Liver (tissue), 9 donors: Measurements from ENCODE around the gene FNDC7. TPM values are rescaled to one million over a fixed set of nuclear protein-coding genes. Genes with fewer than 3 reads are reported as not detected.

ENCODE experiments used
- DNase-seq: peaks from one replicate; pipeline ENCODE4 v3.0.0-alpha.2; 2017; ENCODE audit warnings: low spot score
- H3K27ac ChIP-seq, 2 donors: one replicate each; pipeline ENCODE4 v1.7.0; 2013; ENCODE audit warnings: inconsistent platforms in 2 of 2, low read length in 2 of 2, control low read depth in 1 of 2, low read depth in 1 of 2, mild to moderate bottlenecking in 1 of 2
- H3K27me3 ChIP-seq, 4 donors: one replicate each; pipeline versions ENCODE4 v1.6.1 to v1.7.0; 2013; ENCODE audit warnings: low read length in 3 of 4, inconsistent platforms in 1 of 4, mild to moderate bottlenecking in 1 of 4, moderate library complexity in 1 of 4; ENCODE audit not compliant: control insufficient read depth in 4 of 4, insufficient read depth in 4 of 4
- H3K36me3 ChIP-seq, 4 donors: one replicate each; pipeline versions ENCODE4 v1.6.1 to v1.7.0; 2013; ENCODE audit warnings: low read length in 3 of 4, mild to moderate bottlenecking in 3 of 4, low read depth in 1 of 4, moderate library complexity in 1 of 4; ENCODE audit not compliant: control insufficient read depth in 4 of 4, insufficient read depth in 3 of 4
- H3K4me1 ChIP-seq, 4 donors: one replicate each; pipeline versions ENCODE4 v1.6.1 to v1.7.0; 2013; ENCODE audit warnings: low read length in 3 of 4, mild to moderate bottlenecking in 3 of 4, moderate library complexity in 1 of 4; ENCODE audit not compliant: control insufficient read depth in 4 of 4, insufficient read depth in 4 of 4
- H3K4me3 ChIP-seq, 3 donors: one replicate each; pipeline versions ENCODE4 v1.6.1 to v1.7.0; 2013; ENCODE audit warnings: low read length in 3 of 3, control low read depth in 1 of 3, low read depth in 1 of 3, mild to moderate bottlenecking in 1 of 3
- H3K9ac ChIP-seq, 2 donors: one replicate each; pipeline ENCODE4 v1.7.0; 2013; ENCODE audit warnings: low read length in 2 of 2, mild to moderate bottlenecking in 2 of 2, moderate library complexity in 2 of 2, control low read depth in 1 of 2, low read depth in 1 of 2
- H3K9me3 ChIP-seq, 4 donors: one replicate each; pipeline versions ENCODE4 v1.6.1 to v1.7.0; 2013; ENCODE audit warnings: low read length in 3 of 4; ENCODE audit not compliant: control insufficient read depth in 4 of 4
- EGR1 ChIP-seq, 2 donors: IDR thresholded peaks; 2 replicates each; pipeline ENCODE4 v1.6.1; 2016 to 2018; ENCODE audit warnings: antibody characterized with exemption in 2 of 2, low read depth in 2 of 2
- FOXA1 ChIP-seq: IDR thresholded peaks from 2 replicates; pipeline ENCODE4 v1.6.1; 2016; ENCODE audit warnings: antibody characterized with exemption
- GABPA ChIP-seq, 2 donors: IDR thresholded peaks in 1 of 2; conservative IDR thresholded peaks in 1 of 2; 2 replicates each; pipeline ENCODE4 v1.6.1; 2016; ENCODE audit warnings: antibody characterized with exemption in 2 of 2, mild to moderate bottlenecking in 1 of 2, moderate library complexity in 1 of 2
- HNF4G ChIP-seq: IDR thresholded peaks from 2 replicates; pipeline ENCODE4 v1.6.1; 2016; ENCODE audit warnings: antibody characterized with exemption
- NR2F2 ChIP-seq: IDR thresholded peaks from 2 replicates; pipeline ENCODE4 v1.6.1; 2016; ENCODE audit warnings: antibody characterized with exemption
- SP1 ChIP-seq: IDR thresholded peaks from 2 replicates; pipeline ENCODE4 v1.6.1; 2018; ENCODE audit warnings: antibody characterized with exemption, mild to moderate bottlenecking
- YY1 ChIP-seq: IDR thresholded peaks from 2 replicates; pipeline ENCODE4 v1.6.1; 2016; ENCODE audit warnings: antibody characterized with exemption, mild to moderate bottlenecking
- WGBS: extraction: QIAGEN DNeasy Blood & Tissue Kit; methylation state at CpG from one replicate; pipeline ENCODE4 v1.1.7; 2013; 5-methylcytosine and 5-hydroxymethylcytosine counted together
- polyA plus RNA-seq, 2 donors: library from polyadenylated mRNA; stranded (reverse) in 1 of 2; unstranded in 1 of 2; fragments of 200-250 nt in 1 of 2; fragments of >200 nt in 1 of 2; fragmentation: Nextera tagmentation in 1 of 2; extraction: Ambion mirVana in 1 of 2; gene quantifications; one replicate each; pipeline versions ENCODE4 v1.2.1 to v1.2.3, GENCODE V29; 2013 to 2015
- total RNA-seq, 2 donors: library from RNA; depleted of rRNA; stranded (reverse); fragments of >200 nt; gene quantifications; one replicate each; pipeline ENCODE4 v1.2.3, GENCODE V29; 2014
- TF ChIP-seq, protein P1 (sequence below): IDR thresholded peaks from 2 replicates; pipeline ENCODE4 v1.6.1; 2016; ENCODE audit warnings: antibody characterized with exemption
- TF ChIP-seq, protein P2 (sequence below): fragments of 150-350 bp; IDR thresholded peaks from 2 replicates; pipeline ENCODE4 v1.5.1; 2017; ENCODE audit warnings: improper control_type of control experiment, low read depth, low read length; ENCODE audit not compliant: missing input control
- TF ChIP-seq, protein P3 (sequence below): IDR thresholded peaks from 2 replicates; pipeline ENCODE4 v1.6.1; 2016; ENCODE audit warnings: antibody characterized with exemption
- TF ChIP-seq, protein P4 (sequence below): IDR thresholded peaks from 2 replicates; pipeline ENCODE4 v1.6.1; 2016; ENCODE audit warnings: antibody characterized with exemption
- TF ChIP-seq, protein P5 (sequence below): IDR thresholded peaks from 2 replicates; pipeline ENCODE4 v1.6.1; 2016; ENCODE audit warnings: antibody characterized with exemption, mild to moderate bottlenecking
- donor health status: healthy.
- donor health status: healthy.
- donor health status: healthy.
- donor health status: healthy.
- donor health status: healthy.

FNDC7 gene
- total and polyA plus RNA-seq, 4 donors = not detected

DNA sequence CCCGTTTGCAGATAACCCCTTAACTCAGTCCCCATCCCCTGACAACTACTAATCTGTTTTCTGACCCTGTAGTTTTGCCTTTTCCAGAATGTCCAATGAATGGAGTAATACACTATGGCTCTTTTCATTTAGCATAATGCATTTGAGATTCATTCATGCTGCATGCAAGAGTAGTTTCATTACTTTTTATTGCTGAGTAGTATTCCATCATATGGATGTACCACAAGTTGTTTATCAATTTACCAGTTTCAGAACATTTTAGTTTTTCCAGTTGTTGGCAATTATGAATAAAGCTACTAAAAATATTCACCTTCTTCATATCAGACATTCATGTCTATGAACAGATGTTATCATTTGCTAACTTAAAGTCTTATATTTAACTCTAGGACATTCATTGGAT, 79.1 kb downstream of the FNDC7 start:
- DNase-seq = no peak
- no peak for TF ChIP-seq HNF4G
- TF ChIP-seq, protein P1, sequence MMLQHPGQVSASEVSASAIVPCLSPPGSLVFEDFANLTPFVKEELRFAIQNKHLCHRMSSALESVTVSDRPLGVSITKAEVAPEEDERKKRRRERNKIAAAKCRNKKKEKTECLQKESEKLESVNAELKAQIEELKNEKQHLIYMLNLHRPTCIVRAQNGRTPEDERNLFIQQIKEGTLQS = no peak
- TF ChIP-seq, protein P2, sequence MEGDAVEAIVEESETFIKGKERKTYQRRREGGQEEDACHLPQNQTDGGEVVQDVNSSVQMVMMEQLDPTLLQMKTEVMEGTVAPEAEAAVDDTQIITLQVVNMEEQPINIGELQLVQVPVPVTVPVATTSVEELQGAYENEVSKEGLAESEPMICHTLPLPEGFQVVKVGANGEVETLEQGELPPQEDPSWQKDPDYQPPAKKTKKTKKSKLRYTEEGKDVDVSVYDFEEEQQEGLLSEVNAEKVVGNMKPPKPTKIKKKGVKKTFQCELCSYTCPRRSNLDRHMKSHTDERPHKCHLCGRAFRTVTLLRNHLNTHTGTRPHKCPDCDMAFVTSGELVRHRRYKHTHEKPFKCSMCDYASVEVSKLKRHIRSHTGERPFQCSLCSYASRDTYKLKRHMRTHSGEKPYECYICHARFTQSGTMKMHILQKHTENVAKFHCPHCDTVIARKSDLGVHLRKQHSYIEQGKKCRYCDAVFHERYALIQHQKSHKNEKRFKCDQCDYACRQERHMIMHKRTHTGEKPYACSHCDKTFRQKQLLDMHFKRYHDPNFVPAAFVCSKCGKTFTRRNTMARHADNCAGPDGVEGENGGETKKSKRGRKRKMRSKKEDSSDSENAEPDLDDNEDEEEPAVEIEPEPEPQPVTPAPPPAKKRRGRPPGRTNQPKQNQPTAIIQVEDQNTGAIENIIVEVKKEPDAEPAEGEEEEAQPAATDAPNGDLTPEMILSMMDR = no peak
- no peak for TF ChIP-seq NR2F2
- TF ChIP-seq FOXA1 = no peak
- TF ChIP-seq, protein P3, sequence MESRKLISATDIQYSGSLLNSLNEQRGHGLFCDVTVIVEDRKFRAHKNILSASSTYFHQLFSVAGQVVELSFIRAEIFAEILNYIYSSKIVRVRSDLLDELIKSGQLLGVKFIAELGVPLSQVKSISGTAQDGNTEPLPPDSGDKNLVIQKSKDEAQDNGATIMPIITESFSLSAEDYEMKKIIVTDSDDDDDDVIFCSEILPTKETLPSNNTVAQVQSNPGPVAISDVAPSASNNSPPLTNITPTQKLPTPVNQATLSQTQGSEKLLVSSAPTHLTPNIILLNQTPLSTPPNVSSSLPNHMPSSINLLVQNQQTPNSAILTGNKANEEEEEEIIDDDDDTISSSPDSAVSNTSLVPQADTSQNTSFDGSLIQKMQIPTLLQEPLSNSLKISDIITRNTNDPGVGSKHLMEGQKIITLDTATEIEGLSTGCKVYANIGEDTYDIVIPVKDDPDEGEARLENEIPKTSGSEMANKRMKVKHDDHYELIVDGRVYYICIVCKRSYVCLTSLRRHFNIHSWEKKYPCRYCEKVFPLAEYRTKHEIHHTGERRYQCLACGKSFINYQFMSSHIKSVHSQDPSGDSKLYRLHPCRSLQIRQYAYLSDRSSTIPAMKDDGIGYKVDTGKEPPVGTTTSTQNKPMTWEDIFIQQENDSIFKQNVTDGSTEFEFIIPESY = no peak
- TF ChIP-seq GABPA (IDR thresholded peaks at IDR 0.05 in 1 of 2, conservative IDR thresholded peaks at IDR 0.05 in 1 of 2) = no peak
- TF ChIP-seq, protein P4, sequence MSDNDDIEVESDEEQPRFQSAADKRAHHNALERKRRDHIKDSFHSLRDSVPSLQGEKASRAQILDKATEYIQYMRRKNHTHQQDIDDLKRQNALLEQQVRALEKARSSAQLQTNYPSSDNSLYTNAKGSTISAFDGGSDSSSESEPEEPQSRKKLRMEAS = no peak
- no peak for TF ChIP-seq SP1
- TF ChIP-seq, protein P5, sequence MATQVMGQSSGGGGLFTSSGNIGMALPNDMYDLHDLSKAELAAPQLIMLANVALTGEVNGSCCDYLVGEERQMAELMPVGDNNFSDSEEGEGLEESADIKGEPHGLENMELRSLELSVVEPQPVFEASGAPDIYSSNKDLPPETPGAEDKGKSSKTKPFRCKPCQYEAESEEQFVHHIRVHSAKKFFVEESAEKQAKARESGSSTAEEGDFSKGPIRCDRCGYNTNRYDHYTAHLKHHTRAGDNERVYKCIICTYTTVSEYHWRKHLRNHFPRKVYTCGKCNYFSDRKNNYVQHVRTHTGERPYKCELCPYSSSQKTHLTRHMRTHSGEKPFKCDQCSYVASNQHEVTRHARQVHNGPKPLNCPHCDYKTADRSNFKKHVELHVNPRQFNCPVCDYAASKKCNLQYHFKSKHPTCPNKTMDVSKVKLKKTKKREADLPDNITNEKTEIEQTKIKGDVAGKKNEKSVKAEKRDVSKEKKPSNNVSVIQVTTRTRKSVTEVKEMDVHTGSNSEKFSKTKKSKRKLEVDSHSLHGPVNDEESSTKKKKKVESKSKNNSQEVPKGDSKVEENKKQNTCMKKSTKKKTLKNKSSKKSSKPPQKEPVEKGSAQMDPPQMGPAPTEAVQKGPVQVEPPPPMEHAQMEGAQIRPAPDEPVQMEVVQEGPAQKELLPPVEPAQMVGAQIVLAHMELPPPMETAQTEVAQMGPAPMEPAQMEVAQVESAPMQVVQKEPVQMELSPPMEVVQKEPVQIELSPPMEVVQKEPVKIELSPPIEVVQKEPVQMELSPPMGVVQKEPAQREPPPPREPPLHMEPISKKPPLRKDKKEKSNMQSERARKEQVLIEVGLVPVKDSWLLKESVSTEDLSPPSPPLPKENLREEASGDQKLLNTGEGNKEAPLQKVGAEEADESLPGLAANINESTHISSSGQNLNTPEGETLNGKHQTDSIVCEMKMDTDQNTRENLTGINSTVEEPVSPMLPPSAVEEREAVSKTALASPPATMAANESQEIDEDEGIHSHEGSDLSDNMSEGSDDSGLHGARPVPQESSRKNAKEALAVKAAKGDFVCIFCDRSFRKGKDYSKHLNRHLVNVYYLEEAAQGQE = no peak
- TF ChIP-seq YY1 = no peak
- TF ChIP-seq EGR1 (IDR thresholded peaks at IDR 0.05; ENCODE audit: low read depth in 2 of 2) = no peak
- 98% methylated on average over 1 of the region's 1 CpG for WGBS
- H3K4me1 ChIP-seq = no peaks in the 10 kb centered on the region
- peaks cover 5 to 21% (median 18%) of the 10 kb centered on the region in 4 donors for H3K36me3 ChIP-seq
- no peak overlapping the region for H3K9ac ChIP-seq
- peaks cover 0 to 7% (median 0%) of the 10 kb centered on the region in 4 donors for H3K9me3 ChIP-seq
- H3K27ac ChIP-seq = no peak overlapping the region
- H3K27me3 ChIP-seq = no peaks in the 10 kb centered on the region
- no peak overlapping the region for H3K4me3 ChIP-seq

Other genes starting within 250 kb of the FNDC7 start
- 10 to 100 TPM in 1 of 2 donors, 1 to 10 TPM in 1; 2.3 to 10.6 TPM for gene EEIG2, start 152.8 kb upstream of the FNDC7 start, total RNA-seq
- under 1 TPM; 0.50 to 0.97 TPM for gene EEIG2, start 152.8 kb upstream of the FNDC7 start, polyA plus RNA-seq
- gene HENMT1, start 51.8 kb upstream of the FNDC7 start, total RNA-seq = 1 to 10 TPM; 1.3 to 7.3 TPM
- gene HENMT1, start 51.8 kb upstream of the FNDC7 start, polyA plus RNA-seq = under 1 TPM; 0.87 to 0.97 TPM
- 10 to 100 TPM; 11.0 to 17.7 TPM for gene PRPF38B, start 20.6 kb upstream of the FNDC7 start, total RNA-seq
- 10 to 100 TPM in 1 of 2 donors, 1 to 10 TPM in 1; 9.5 to 20.9 TPM for gene PRPF38B, start 20.6 kb upstream of the FNDC7 start, polyA plus RNA-seq
- 10 to 100 TPM; 28.9 to 33.0 TPM for gene STXBP3, start 33.8 kb downstream of the FNDC7 start, total RNA-seq
- 10 to 100 TPM; 10.9 to 17.6 TPM for gene STXBP3, start 33.8 kb downstream of the FNDC7 start, polyA plus RNA-seq
- gene AKNAD1, start 144.2 kb downstream of the FNDC7 start, total RNA-seq = not detected
- gene AKNAD1, start 144.2 kb downstream of the FNDC7 start, polyA plus RNA-seq = not detected
- 10 to 100 TPM in 1 of 2 donors, under 1 TPM in 1; 0.33 to 28.9 TPM for gene GPSM2, start 164.1 kb downstream of the FNDC7 start, total RNA-seq
- gene GPSM2, start 164.1 kb downstream of the FNDC7 start, polyA plus RNA-seq = 1 to 10 TPM in 1 of 2 donors, under 1 TPM in 1; 0.61 to 1.5 TPM